ENCODE data around the gene TMEM129.
A peak's percentile ranks its signal among the peaks of the same experiment; 100 is the strongest.
"Not testable (repeated sequence)": the region's sequence is repeated elsewhere in the genome, so short reads cannot be mapped to it uniquely, and the experiment has no call there.

TMEM129 gene

DNA sequence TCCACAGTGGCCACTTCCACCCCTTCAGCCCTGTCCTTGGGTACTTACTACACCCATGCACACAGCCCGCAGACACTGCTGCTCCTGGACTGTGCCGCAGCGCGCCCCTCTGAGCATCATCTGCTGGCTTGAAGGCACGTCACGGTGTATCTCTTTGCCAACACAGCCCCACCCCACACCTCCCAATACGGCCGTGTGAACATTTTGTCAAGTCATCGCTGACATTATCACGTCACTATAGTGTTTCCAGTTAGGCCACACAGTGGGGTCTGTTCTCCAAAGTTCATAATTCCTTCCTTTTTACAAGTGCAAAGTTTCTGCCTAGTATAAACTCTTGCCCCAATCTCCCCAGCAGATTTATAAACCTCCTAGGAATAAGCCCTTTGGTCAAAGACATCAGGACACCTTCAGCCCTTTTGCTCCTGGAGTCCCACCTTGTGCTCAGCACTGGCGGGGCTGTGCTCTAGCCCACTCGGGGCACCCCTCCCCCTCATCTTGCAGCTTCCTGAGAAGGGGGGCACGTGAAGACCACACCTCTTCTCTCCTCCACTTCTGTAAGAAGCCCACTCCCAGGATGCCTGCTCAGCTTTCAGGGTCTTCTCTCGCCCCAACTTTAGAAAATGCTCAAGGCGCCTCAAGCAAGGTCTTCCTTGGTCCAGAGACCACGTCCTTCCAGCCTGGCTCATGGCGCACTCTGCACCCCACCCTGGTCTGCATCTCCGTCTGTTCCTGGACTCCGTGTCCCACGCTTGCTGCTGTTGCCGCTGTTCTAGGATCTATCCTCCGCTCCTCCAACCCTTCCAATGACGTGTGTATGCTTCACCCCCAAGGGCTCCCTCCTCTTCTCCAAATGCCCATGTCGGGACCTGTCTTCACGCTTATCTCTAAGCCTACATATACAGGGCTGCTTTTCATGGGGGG lies 44.3 kb downstream of the TMEM129 start:
- peaks cover 26% of the 10 kb centered on the region for H3K27me3 Mint-ChIP-seq (ENCODE audit: low read depth, poor library complexity)

DNA sequence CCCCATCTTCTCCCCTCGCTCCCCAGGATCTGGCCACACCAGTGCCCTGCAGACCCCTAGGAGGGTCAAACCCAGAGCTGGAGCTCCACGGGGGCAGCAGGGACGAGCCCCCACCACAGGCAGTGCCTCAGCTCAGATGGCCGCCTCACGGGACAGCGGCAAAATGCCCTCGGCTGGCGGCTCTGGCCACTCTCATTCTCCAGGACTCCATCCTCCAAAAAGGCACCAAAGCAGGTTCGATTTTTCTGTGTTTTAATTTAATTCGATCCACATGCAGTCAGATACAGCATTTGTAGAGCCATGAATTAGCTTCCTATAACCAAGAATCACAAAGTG lies 45.4 kb downstream of the TMEM129 start:
- no peak for DNase-seq
- Mint-ChIP-seq H3K36me3 (ENCODE audit: low read depth) (peaks cover 6% of the 10 kb centered on the region), H3K27ac (no peak overlapping the region), H3K9me3 (peaks cover 6% of the 10 kb centered on the region), H3K4me1 (peaks cover 42% of the 10 kb centered on the region), H3K4me3 (no peak overlapping the region), H3K27me3 (ENCODE audit: low read depth, poor library complexity) (peaks cover 18% of the 10 kb centered on the region)
- TF ChIP-seq, protein P1, sequence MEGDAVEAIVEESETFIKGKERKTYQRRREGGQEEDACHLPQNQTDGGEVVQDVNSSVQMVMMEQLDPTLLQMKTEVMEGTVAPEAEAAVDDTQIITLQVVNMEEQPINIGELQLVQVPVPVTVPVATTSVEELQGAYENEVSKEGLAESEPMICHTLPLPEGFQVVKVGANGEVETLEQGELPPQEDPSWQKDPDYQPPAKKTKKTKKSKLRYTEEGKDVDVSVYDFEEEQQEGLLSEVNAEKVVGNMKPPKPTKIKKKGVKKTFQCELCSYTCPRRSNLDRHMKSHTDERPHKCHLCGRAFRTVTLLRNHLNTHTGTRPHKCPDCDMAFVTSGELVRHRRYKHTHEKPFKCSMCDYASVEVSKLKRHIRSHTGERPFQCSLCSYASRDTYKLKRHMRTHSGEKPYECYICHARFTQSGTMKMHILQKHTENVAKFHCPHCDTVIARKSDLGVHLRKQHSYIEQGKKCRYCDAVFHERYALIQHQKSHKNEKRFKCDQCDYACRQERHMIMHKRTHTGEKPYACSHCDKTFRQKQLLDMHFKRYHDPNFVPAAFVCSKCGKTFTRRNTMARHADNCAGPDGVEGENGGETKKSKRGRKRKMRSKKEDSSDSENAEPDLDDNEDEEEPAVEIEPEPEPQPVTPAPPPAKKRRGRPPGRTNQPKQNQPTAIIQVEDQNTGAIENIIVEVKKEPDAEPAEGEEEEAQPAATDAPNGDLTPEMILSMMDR (IDR thresholded peaks at IDR 0.05) = no peak

More for the DNA sequence above, 44.3 kb downstream of the TMEM129 start:
- TF ChIP-seq, protein P1 (IDR thresholded peaks at IDR 0.05) = no peak
- Mint-ChIP-seq H3K36me3 (ENCODE audit: low read depth) (peaks cover 6% of the 10 kb centered on the region), H3K27ac (no peak overlapping the region), H3K4me1 (peaks cover 42% of the 10 kb centered on the region), H3K4me3 (peak overlapping the region; percentile 18), H3K9me3 (peaks cover 11% of the 10 kb centered on the region)
- DNase-seq = no peak

DNA sequence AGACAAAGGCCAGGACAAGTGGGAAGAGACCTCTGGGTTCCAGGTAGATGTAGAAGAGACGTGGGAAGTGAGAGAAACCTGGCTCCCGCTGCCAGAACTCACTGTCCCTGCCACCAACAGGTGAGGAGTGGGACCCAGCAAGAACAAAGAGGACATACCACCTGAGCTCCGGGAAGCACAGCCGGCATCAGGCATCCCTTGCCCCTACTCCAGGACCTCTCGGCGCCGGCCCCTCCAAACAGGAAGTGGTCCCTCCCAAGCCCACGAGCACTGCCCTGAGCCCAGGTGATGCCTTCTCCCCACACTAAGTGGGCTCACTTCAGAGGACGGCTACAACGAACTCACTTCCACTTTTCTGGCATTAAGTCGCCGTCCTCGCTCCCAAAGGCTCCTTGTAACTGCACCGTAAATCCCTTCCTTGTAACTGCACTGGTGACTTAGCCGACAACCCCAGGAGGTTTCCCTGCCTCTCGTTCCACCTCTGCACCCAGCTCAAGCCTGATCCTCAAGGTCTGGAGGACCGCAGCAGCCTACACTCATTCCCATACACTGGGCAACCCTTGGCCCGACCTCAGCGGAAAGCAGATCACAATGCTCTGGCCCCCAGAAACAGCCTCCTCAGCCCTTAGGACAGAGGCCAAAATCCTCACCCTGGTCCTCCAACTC lies 45.9 kb downstream of the TMEM129 start:
- Mint-ChIP-seq H3K4me1 (peaks cover 42% of the 10 kb centered on the region), H3K27ac (peak overlapping the region; percentile 95), H3K27me3 (ENCODE audit: low read depth, poor library complexity) (peaks cover 17% of the 10 kb centered on the region), H3K4me3 (peak overlapping the region; percentile 55), H3K9me3 (peaks cover 1% of the 10 kb centered on the region), H3K36me3 (ENCODE audit: low read depth) (peaks cover under 1% of the 10 kb centered on the region)
- DNase-seq = no peak
- TF ChIP-seq, protein P1 (IDR thresholded peaks at IDR 0.05) = no peak

DNA sequence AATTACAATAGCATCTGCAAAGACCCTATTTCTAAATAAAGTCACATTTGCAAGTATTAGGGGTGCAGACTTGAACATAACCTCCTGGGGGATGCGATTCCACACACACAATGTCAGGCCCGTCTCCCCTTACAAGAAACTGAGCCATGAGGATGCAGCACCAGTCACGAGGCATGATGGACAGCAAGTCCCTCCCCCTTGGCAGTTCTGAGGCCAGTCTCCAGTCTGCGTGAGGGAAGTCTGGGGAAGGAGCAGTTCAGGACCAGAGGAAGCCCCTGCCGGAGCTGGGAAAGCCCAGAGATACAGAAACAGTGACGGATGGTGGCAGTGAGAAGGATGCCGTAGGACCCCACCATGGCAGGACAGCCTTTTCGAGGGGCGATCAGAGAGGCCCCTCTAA lies 46.4 kb downstream of the TMEM129 start:
- H3K36me3 Mint-ChIP-seq (ENCODE audit: low read depth) = no peaks in the 10 kb centered on the region

DNA sequence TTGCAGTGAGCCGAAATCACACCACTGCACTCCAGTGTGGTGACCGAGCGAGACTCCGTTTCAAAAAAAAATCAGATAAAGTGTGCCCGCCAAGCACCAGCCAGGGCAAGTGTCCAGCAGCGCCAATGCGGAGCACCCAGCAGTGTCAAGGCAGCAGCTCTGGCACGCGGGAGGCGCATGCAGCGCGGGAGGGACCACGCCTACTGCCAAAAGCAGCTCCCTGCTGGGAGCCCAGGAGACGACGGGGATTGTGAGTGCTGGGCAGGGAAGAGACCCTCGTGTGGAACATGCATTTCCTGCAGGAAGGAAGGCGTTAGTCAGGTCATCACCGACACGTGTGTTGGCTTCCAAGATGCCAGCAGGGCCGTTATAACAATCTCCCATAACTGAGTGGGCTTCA lies 47.5 kb downstream of the TMEM129 start:
- no peaks in the 10 kb centered on the region for H3K36me3 Mint-ChIP-seq (ENCODE audit: low read depth)
- peaks cover 12% of the 10 kb centered on the region for H3K27me3 Mint-ChIP-seq (ENCODE audit: low read depth, poor library complexity)
- no peak overlapping the region for H3K4me3 Mint-ChIP-seq
- H3K9me3 Mint-ChIP-seq = no peaks in the 10 kb centered on the region
- H3K4me1 Mint-ChIP-seq = peaks cover 46% of the 10 kb centered on the region
- TF ChIP-seq, protein P1 (IDR thresholded peaks at IDR 0.05) = no peak
- DNase-seq = no peak
- no peak overlapping the region for H3K27ac Mint-ChIP-seq

More for the DNA sequence above, 46.4 kb downstream of the TMEM129 start:
- TF ChIP-seq, protein P1 (IDR thresholded peaks at IDR 0.05) = no peak
- peak overlapping the region; percentile 55 for H3K4me3 Mint-ChIP-seq
- peak overlapping the region; percentile 95 for H3K27ac Mint-ChIP-seq
- H3K4me1 Mint-ChIP-seq = peaks cover 42% of the 10 kb centered on the region
- DNase-seq = no peak
- peaks cover 15% of the 10 kb centered on the region for H3K27me3 Mint-ChIP-seq (ENCODE audit: low read depth, poor library complexity)
- no peaks in the 10 kb centered on the region for H3K9me3 Mint-ChIP-seq

DNA sequence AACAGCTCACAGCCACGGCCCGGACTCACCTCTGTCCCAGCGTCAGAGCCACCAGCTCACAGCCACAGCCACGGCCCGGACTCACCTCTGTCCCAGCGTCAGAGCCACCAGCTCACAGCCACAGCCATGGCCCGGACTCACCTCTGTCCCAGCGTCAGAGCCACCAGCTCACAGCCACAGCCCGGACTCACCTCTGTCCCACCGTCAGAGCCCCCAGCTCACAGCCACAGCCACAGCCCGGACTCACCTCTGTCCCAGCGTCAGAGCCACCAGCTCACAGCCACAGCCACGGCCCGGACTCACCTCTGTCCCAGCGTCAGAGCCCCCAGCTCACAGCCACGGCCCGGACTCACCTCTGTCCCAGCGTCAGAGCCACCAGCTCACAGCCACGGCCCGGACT lies 50.1 kb downstream of the TMEM129 start:
- H3K4me1 Mint-ChIP-seq = peaks cover 23% of the 10 kb centered on the region
- not testable (repeated sequence) for H3K4me3 Mint-ChIP-seq

More for the DNA sequence above, 50.1 kb downstream of the TMEM129 start:
- not testable (repeated sequence) for H3K9me3 Mint-ChIP-seq; DNase-seq; H3K27ac Mint-ChIP-seq; H3K36me3 Mint-ChIP-seq (ENCODE audit: low read depth)
- H3K27me3 Mint-ChIP-seq (ENCODE audit: low read depth, poor library complexity) = peaks cover 18% of the 10 kb centered on the region

All from nephron progenitor cell (in vitro differentiated cells).